GM18861 (cell line): ENCODE data around the gene CHAF1B.
"Not testable (repeated sequence)": the region's sequence is repeated elsewhere in the genome, so short reads cannot be mapped to it uniquely, and the experiment has no call there.

Experiments used
- ATAC-seq: cut with Tn5 transposase; IDR thresholded peaks from one replicate; pipeline ENCODE4 v1.9.1; 2021; ENCODE audit not compliant: unreplicated experiment

The CHAF1B gene

GRCh38 chr21:36388096-36388495 is 2.9 kb downstream of the CHAF1B start:
- no peak for ATAC-seq

DNA sequence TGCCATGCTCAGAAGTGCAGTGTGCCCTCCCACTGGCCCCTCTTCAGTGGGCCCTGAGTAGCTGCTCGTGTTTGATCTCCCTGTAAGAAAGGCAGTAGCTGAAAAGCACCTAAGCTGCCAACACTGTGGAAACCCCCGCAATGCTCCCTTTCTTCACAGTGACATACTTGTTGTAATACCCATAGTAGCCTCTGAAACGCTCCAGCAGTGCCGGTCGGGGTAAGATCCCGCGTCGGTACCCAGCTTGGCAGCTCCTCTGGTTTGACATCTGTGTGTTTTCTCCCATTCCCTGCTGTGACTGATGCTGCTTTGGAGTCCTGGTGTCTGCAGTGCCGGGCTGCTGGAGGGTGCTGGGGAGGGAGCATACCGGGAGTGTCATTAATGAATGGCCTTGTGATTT is 3.6 kb downstream of the CHAF1B start:
- no peak for ATAC-seq

GRCh38 chr21:36391649-36392048 is 6.5 kb downstream of the CHAF1B start:
- not testable (repeated sequence) for ATAC-seq

- no peak for ATAC-seq
Observed at GRCh38 chr21:36395353-36396111, 10.3 kb downstream of the CHAF1B start.

GRCh38 chr21:36396325-36396724 is 11.1 kb downstream of the CHAF1B start:
- ATAC-seq = no peak

DNA sequence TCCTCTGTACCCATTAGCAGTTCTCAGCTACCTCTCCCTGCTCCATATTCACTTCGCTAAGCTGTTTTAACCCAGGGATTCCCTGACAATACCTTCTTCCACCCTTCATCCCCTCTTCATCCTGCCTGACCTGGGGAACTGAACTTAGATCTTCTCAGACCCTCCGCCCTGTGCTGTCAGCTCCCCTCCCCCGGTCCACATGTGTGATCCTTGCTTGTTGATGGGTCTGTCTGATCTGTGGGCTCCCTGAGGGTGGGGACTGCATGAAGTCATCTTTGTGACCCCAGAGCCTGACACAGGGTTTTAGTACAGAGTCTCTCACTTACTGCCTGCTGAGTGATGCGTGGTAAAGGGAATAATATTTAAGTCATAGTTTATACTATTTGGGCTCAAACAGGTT is 11.8 kb downstream of the CHAF1B start:
- ATAC-seq = no peak

- ATAC-seq = no peak
Observed at GRCh38 chr21:36397606-36398005, 12.4 kb downstream of the CHAF1B start.

- ATAC-seq = not testable (repeated sequence)
Observed at GRCh38 chr21:36399736-36400135, 14.5 kb downstream of the CHAF1B start.

DNA sequence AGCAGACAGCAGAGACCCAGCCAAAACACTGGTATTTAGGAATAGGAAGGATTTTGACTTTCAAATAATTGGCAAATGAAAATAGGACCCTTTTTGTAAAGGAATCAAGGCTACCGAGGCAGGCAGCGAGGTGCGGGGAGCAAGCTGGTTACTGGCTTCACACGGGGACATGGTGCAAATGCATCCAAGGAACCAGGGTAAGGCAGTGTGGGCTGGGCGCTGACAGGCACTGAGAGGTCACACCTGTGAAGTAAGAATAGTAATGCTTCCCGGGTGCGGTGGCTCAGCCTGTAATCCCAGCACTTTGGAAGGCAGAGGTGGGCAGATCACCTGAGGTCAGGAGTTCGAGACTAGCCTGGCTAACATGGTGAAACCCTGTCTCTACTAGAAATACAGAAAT is 15.5 kb downstream of the CHAF1B start:
- no peak for ATAC-seq

GRCh38 chr21:36402339-36402738 is 17.1 kb downstream of the CHAF1B start:
- ATAC-seq = no peak

DNA sequence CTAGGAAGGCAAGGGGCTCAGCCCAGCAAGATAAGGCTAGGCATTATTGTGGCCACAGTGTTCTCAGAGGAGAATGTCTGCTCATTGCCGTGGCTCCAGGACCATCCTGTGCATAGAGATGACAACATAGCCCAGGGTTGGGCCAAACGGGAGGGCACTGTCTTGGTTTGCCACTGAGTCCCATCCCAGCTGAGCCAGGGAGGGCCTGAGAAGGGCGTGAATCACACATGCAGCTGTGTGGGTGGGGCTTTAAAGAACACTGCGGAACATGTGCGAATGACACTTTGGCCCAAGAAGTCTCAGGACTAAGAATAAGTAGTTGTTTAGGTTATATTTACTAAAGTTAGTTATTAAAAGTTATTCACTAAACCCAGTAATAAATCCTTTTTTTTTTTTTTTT is 18.5 kb downstream of the CHAF1B start:
- ATAC-seq = no peak

- no peak for ATAC-seq
Observed at GRCh38 chr21:36408568-36408967, 23.4 kb downstream of the CHAF1B start.

DNA sequence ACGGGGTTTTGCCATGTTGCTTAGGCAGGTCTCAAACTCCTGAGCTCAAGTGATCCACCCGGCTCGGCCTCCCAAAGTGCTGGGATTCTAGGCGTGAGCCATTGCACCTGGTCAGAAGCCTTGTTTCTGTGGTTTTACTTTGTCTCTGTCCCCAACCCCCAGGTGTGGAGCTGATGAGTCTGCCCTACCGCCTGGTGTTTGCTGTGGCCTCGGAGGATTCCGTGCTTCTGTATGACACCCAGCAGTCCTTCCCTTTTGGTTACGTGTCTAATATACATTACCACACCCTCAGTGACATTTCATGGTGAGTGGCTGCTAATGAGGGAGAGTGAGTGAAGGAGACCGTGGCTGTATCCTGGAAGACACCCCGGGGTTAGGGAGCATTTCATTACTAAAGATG is 26.1 kb downstream of the CHAF1B start:
- ATAC-seq = no peak

GRCh38 chr21:36412916-36413315 is 27.7 kb downstream of the CHAF1B start:
- no peak for ATAC-seq

DNA sequence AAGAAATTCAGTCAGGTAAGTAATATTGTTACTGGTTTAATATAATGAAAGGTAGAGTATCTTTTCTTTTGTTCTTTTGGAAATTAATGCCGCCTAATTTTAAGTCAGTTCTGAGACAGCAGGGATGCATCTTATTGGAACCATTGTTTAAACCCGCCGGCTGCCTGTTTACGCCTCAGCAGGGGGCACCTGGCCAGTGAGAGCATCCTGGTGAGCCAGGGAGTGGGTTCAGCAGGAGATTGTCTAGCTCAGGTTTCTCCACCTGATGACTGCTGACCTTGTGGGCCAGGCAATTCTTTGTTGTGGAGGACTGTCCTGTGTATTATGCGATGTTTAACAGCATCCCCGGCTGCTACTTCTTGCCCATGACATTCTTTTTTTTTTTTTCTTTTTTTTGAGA is 30.2 kb downstream of the CHAF1B start:
- no peak for ATAC-seq

DNA sequence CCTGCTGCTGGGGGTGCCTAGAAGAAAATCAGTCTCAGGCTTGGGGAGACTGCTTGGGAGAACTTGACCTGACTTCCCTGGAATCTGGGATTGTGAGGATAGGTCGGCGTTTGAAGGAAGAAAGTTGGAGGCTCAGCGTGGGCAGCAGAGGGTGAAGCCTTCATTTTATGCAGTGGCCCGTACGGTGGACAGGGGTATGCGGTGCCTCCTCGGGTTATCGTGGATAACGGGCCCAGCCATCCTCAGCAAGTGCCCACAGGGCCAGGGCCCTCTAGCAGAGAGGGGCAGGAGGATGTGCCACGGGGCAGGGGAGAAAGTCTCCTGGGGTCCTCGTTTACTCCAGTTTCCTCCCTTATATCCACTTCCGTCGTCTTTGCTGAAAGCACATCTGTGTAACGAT is 34.0 kb downstream of the CHAF1B start:
- no peak for ATAC-seq

DNA sequence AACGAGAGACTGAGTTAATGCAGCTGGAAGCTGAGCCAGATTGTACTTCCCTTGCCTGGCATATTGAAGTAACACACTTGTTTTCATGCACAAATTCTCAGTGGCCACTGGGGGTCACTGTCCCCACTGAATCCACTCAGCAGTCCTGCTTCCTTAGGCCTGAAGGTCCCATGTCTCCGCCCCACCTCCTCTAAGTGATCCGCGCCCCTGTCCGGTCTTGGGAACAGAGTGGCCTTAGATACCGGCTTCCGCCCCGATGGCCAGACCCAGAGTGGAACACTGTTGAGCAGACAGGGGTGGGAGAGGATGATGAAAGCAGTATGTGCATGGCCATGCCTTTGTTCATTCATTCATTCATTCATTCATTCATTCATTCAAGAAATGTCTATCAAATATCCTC is 34.8 kb downstream of the CHAF1B start:
- peak; percentile 58 for ATAC-seq

- ATAC-seq = no peak
Observed at GRCh38 chr21:36420571-36421339, 35.6 kb downstream of the CHAF1B start.

DNA sequence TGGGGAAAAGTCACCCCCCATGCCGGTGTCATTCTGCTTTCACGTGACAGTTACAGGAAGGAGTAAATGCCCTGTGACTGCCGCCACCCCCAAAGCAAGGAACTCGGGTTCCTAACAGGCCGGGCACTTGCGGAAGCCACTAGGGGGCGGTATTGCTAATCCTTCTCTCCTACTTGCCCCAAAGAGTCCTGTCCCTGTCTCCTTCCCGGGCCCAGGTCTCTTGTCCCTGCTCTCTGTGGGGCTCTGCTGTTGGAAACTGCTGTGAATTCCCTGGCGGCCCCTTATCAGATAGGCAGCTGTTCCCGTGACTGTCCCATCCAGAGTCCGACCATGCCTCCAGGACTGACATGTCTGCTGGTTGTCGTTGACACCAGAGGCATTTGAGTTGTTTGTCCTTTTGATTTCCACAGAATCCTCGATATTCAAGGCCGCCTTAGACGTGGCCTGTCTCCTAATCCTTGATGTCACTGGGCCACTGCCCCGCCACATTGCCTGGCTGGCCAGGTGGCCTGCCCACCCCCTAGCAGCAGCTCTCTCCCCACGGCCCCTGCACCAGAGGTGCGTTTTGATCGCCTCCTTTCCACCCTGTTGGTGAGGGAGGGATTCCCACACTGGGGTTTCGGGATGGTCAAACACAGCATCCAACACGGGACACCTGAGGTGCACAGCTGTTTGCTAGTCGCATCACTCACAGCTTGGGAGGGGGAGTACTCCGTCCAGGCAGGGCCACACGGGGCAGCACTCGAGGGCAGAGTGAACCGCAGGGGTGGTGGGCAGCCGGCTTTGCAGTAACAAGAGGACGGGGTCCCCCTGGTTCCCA is 37.3 kb downstream of the CHAF1B start:
- no peak for ATAC-seq

DNA sequence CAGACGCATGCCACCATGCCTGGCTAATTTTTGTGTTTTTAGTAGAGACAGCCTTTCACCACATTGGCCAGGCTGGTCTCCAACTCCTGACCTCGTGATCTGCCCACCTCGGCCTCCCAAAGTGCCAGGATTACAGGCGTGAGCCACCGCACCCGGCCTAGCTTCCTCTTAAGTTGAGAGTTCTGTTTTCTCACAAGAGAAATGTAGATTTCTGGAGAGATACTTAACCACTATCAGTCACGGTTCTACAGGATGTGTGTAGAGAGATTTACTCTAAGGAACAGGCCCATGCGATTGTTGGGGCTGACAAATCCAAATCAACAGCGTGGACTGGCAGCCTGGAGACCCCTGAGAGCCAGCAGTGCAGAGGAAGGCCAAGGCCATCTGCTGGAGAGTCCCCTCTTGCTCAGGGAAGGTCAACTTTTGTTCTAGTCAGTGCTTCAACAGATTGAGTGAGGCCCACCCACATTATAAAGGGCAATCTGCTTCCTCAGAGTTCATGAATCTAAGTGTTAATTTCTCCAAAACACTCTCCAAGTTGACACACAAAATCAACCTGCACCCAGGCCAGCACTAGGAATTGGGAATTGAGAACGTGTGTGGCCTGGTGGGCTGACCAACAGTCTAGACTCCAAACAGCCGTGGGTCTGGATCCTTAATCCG is 38.7 kb downstream of the CHAF1B start:
- ATAC-seq = no peak

DNA sequence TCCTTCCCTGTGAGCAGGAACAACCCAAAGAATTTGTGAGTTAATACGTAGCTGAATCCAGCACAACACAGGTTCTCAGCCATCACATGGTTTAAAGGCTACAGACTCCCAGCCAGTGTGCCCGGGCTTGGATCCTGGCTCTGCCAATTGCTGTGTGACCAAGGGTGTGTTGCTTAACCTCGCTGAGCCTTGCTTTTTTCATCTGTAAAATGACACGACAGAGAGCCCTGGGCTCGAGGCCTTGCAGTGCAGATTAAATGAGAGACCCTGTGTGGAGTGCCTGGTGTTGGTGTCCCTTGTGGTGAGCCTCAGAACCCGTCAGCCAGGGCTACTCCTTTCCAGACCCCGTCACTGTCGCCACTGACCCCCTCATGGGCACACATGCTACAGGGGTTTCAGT is 39.4 kb downstream of the CHAF1B start:
- ATAC-seq = no peak
